Right renal pelvis (tissue), 4 donors: Measurements from ENCODE around the gene PJVK. TPM values are rescaled to one million over a fixed set of nuclear protein-coding genes. Genes with fewer than 3 reads are reported as not detected.
"Not testable (repeated sequence)": the region's sequence is repeated elsewhere in the genome, so short reads cannot be mapped to it uniquely, and the experiment has no call there.

Source experiments
- DNase-seq, 4 donors: peaks; one replicate each; pipeline ENCODE4 v3.0.0-alpha.2; 2013; ENCODE audit warnings: low read depth in 4 of 4, low spot score in 3 of 4, missing footprints in 1 of 4
- polyA plus RNA-seq, 4 donors: library from polyadenylated mRNA; unstranded; fragments of 120-200 nt; gene quantifications; one replicate each; pipeline ENCODE4 v1.2.1, GENCODE V29; 2013; ENCODE audit not compliant: insufficient read length in 4 of 4

PJVK gene
- polyA plus RNA-seq, 4 donors: 8.0 to 12.6 (median 10.4) TPM

- DNase-seq: no peak
Observed at GRCh38 chr2:178428396-178428806, 22.8 kb upstream of the PJVK start.

- no peak for DNase-seq
Observed at GRCh38 chr2:178429336-178429735, 21.8 kb upstream of the PJVK start.

GRCh38 chr2:178436662-178437061, 14.5 kb upstream of the PJVK start:
- DNase-seq: no peak

GRCh38 chr2:178441426-178441825, 9.8 kb upstream of the PJVK start:
- DNase-seq: no peak

GRCh38 chr2:178448968-178449661, 2.1 kb upstream of the PJVK start:
- DNase-seq: no peak

GRCh38 chr2:178449700-178450523, 1.3 kb upstream of the PJVK start:
- DNase-seq: peak in 3 of 4 donors; percentile 5 to 25 (median 9)

GRCh38 chr2:178450524-178450773, 729 bp upstream of the PJVK start:
- DNase-seq: peak in 1 of 4 donors; percentile 4

GRCh38 chr2:178452334-178452733, 1.2 kb downstream of the PJVK start:
- DNase-seq: no peak

GRCh38 chr2:178452870-178453269, 1.7 kb downstream of the PJVK start:
- no peak for DNase-seq

GRCh38 chr2:178455947-178456346, 4.8 kb downstream of the PJVK start:
- no peak for DNase-seq

GRCh38 chr2:178457390-178457886, 6.3 kb downstream of the PJVK start:
- no peak for DNase-seq

GRCh38 chr2:178469219-178469849, 18.2 kb downstream of the PJVK start:
- no peak for DNase-seq

- not testable (repeated sequence) for DNase-seq
Observed at GRCh38 chr2:178471313-178471712, 20.1 kb downstream of the PJVK start.

- DNase-seq: no peak
Observed at GRCh38 chr2:178473373-178473772, 22.2 kb downstream of the PJVK start.

- DNase-seq: no peak
Observed at GRCh38 chr2:178473931-178474330, 22.8 kb downstream of the PJVK start.

GRCh38 chr2:178474560-178474959, 23.4 kb downstream of the PJVK start:
- no peak for DNase-seq

- no peak for DNase-seq
Observed at GRCh38 chr2:178476477-178476876, 25.3 kb downstream of the PJVK start.

GRCh38 chr2:178477443-178478129, 26.4 kb downstream of the PJVK start:
- peak in 2 of 4 donors; percentile 18 to 29 for DNase-seq

- no peak for DNase-seq
Observed at GRCh38 chr2:178478130-178478438, 26.9 kb downstream of the PJVK start.

- peak; percentile 67 to 82 (median 74) for DNase-seq
Observed at GRCh38 chr2:178478439-178479274, 27.5 kb downstream of the PJVK start, which contains the start of gene FKBP7. FKBP7 (minus strand) TSS chr2:178478600; CDS start chr2:178478499, 101 bp downstream.
